MM.1S (cell line): ENCODE measurements around the gene CADM3.

Experiments used
- DNase-seq: peaks from one replicate; pipeline ENCODE4 v3.0.0-alpha.2; 2015
- H2AFZ ChIP-seq: fragments of 300-600 bp; sonication (generic); 2 replicates; pipeline ENCODE4 v1.6.0; 2016; ENCODE audit warnings: antibody characterized with exemption, low read length
- H3F3A ChIP-seq: fragments of 300-600 bp; sonication (generic); 2 replicates; pipeline ENCODE4 v1.6.1; 2016; ENCODE audit warnings: mild to moderate bottlenecking, antibody characterized with exemption, low read length, moderate library complexity, mixed read lengths; ENCODE audit not compliant: insufficient read depth
- H3K27ac ChIP-seq: fragments of 300-600 bp; sonication (generic); 2 replicates; pipeline ENCODE4 v1.5.1; 2016; ENCODE audit warnings: mild to moderate bottlenecking, low read length
- H3K27me3 ChIP-seq: fragments of 300-600 bp; sonication (generic); replicated peaks from 2 replicates; pipeline ENCODE4 v1.6.0; 2016; ENCODE audit warnings: low read length; ENCODE audit not compliant: insufficient read depth
- H3K36me3 ChIP-seq: fragments of 300-600 bp; sonication (generic); replicated peaks from 2 replicates; pipeline ENCODE4 v1.6.1; 2016; ENCODE audit warnings: mild to moderate bottlenecking, low read length, mixed read lengths; ENCODE audit not compliant: insufficient read depth
- H3K4me1 ChIP-seq: fragments of 300-600 bp; sonication (generic); 2 replicates; pipeline ENCODE4 v1.6.1; 2016; ENCODE audit warnings: low read length, mixed read lengths
- H3K4me2 ChIP-seq: fragments of 300-600 bp; sonication (generic); 2 replicates; pipeline ENCODE4 v1.6.0; 2016; ENCODE audit warnings: low read depth, low read length
- H3K4me3 ChIP-seq: fragments of 300-600 bp; sonication (generic); 2 replicates; pipeline ENCODE4 v1.5.1; 2016; ENCODE audit warnings: low read length, mixed read lengths
- H3K79me2 ChIP-seq: fragments of 300-600 bp; sonication (generic); 2 replicates; pipeline ENCODE4 v1.6.1; 2016; ENCODE audit warnings: mixed run types, low read length, mixed read lengths
- H3K9ac ChIP-seq: fragments of 300-600 bp; sonication (generic); 2 replicates; pipeline ENCODE4 v1.6.1; 2016; ENCODE audit warnings: low read length, mixed read lengths
- H3K9me2 ChIP-seq: fragments of 300-600 bp; sonication (generic); replicated peaks from 2 replicates; pipeline ENCODE4 v1.6.1; 2016; ENCODE audit warnings: mild to moderate bottlenecking, low read length, mixed read lengths; ENCODE audit not compliant: insufficient read depth
- H3K9me3 ChIP-seq: fragments of 300-600 bp; sonication (generic); replicated peaks from 2 replicates; pipeline ENCODE4 v1.6.1; 2016; ENCODE audit warnings: mild to moderate bottlenecking, low read length, mixed read lengths; ENCODE audit not compliant: insufficient read depth
- H4K20me1 ChIP-seq: fragments of 300-600 bp; sonication (generic); 2 replicates; pipeline ENCODE4 v1.6.1; 2016; ENCODE audit warnings: mild to moderate bottlenecking, low read length, moderate library complexity, mixed read lengths; ENCODE audit not compliant: insufficient read depth
- CTCF ChIP-seq: fragments of 300-600 bp; sonication (generic); IDR thresholded peaks from 2 replicates; pipeline ENCODE4 v1.5.1; 2016; ENCODE audit warnings: antibody characterized with exemption, low read length, mixed read lengths
- EZH2 ChIP-seq: fragments of 300-600 bp; sonication (generic); optimal IDR thresholded peaks from 2 replicates; pipeline ENCODE3; 2017; ENCODE audit warnings: low read depth, mild to moderate bottlenecking, antibody characterized with exemption, low read length, mixed read lengths
- EZH2phosphoT487 ChIP-seq: fragments of 300-600 bp; sonication (generic); IDR thresholded peaks from 2 replicates; pipeline ENCODE4 v1.6.1; 2018; ENCODE audit warnings: antibody characterized with exemption, low read length

CADM3 gene

GRCh38 chr1:159205225-159205624 is 33.8 kb downstream of the CADM3 start:
- Histone ChIP-seq H3K27ac (no peak overlapping the region), H3K4me3 (no peak overlapping the region), H3K36me3 (no peaks in the 10 kb centered on the region), H3K9me2 (no peaks in the 10 kb centered on the region), H3K9ac (no peak overlapping the region), H3K27me3 (peaks cover 50% of the 10 kb centered on the region), H3K4me2 (no peak overlapping the region), H3K9me3 (no peaks in the 10 kb centered on the region), H4K20me1 (no peaks in the 10 kb centered on the region), H2AFZ (no peak overlapping the region), H3K4me1 (no peaks in the 10 kb centered on the region), H3F3A (no peaks in the 10 kb centered on the region), H3K79me2 (no peaks in the 10 kb centered on the region)
- TF ChIP-seq CTCF (no peak), EZH2phosphoT487 (no peak), EZH2 (no peak)
- no peak for DNase-seq

- DNase-seq, result no peak
- Histone ChIP-seq H3K4me1 (no peaks in the 10 kb centered on the region), H3K4me3 (no peak overlapping the region), H3K9ac (no peak overlapping the region), H3K79me2 (no peaks in the 10 kb centered on the region), H3F3A (no peaks in the 10 kb centered on the region), H3K27ac (no peak overlapping the region), H3K36me3 (no peaks in the 10 kb centered on the region), H3K4me2 (no peak overlapping the region), H2AFZ (no peak overlapping the region), H3K9me2 (no peaks in the 10 kb centered on the region), H4K20me1 (no peaks in the 10 kb centered on the region), H3K27me3 (peaks cover 45% of the 10 kb centered on the region), H3K9me3 (no peaks in the 10 kb centered on the region)
- no peak for TF ChIP-seq CTCF
- no peak for TF ChIP-seq EZH2
- TF ChIP-seq EZH2phosphoT487, result no peak
Observed at GRCh38 chr1:159206110-159206509, 34.7 kb downstream of the CADM3 start.

GRCh38 chr1:159207080-159207479 is 35.7 kb downstream of the CADM3 start:
- peaks cover 38% of the 10 kb centered on the region for H3K27me3 ChIP-seq
- no peaks in the 10 kb centered on the region for H4K20me1 ChIP-seq
- TF ChIP-seq EZH2, result no peak
- TF ChIP-seq CTCF, result no peak
- no peak for TF ChIP-seq EZH2phosphoT487
- no peaks in the 10 kb centered on the region for H3K36me3 ChIP-seq
- H2AFZ ChIP-seq, result no peak overlapping the region
- no peak for DNase-seq
- no peaks in the 10 kb centered on the region for H3K9me2 ChIP-seq
- H3K79me2 ChIP-seq, result no peaks in the 10 kb centered on the region
- H3F3A ChIP-seq, result no peaks in the 10 kb centered on the region
- H3K9ac ChIP-seq, result no peak overlapping the region
- no peak overlapping the region for H3K4me2 ChIP-seq
- H3K9me3 ChIP-seq, result no peaks in the 10 kb centered on the region
- H3K4me1 ChIP-seq, result no peaks in the 10 kb centered on the region
- no peak overlapping the region for H3K4me3 ChIP-seq
- H3K27ac ChIP-seq, result no peak overlapping the region
